ENCODE data around the gene EFCAB5. TPM values are rescaled to one million over a fixed set of nuclear protein-coding genes. Genes with fewer than 3 reads are reported as not detected.

Gene EFCAB5
- total RNA-seq, 1 donor from 2014 or later, result not detected

DNA sequence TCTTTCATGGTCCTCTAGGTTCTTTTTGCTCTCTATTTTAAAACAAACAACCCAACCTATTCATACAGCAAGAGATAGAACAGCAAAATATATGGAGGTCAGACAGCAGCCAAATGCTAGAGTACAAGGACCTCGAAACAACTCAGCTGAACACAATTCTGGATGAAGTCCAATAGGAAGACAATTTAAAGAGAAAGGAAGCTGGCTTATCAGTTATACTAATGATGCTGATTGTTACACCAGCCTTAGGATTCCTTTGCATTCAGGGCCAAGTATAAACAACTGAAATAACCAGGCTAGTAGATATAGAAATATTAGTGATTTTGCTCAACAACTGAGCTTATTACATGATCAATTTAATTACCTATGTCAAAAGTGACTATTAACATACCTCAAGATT, 13.9 kb upstream of the EFCAB5 start:
- no peak overlapping the region for H3K4me3 ChIP-seq
- H3K27me3 ChIP-seq, result no peaks in the 10 kb centered on the region
- H3K9me3 ChIP-seq, result no peaks in the 10 kb centered on the region
- peaks cover 23% of the 10 kb centered on the region for H3K4me1 ChIP-seq
- TF ChIP-seq POLR2AphosphoS5 (IDR thresholded peaks at IDR 0.05; ENCODE audit: insufficient read depth in 1 of 2, low read depth in 1 of 2) (no peak), POLR2A (IDR thresholded peaks at IDR 0.05) (no peak)
- TF ChIP-seq, protein P1, sequence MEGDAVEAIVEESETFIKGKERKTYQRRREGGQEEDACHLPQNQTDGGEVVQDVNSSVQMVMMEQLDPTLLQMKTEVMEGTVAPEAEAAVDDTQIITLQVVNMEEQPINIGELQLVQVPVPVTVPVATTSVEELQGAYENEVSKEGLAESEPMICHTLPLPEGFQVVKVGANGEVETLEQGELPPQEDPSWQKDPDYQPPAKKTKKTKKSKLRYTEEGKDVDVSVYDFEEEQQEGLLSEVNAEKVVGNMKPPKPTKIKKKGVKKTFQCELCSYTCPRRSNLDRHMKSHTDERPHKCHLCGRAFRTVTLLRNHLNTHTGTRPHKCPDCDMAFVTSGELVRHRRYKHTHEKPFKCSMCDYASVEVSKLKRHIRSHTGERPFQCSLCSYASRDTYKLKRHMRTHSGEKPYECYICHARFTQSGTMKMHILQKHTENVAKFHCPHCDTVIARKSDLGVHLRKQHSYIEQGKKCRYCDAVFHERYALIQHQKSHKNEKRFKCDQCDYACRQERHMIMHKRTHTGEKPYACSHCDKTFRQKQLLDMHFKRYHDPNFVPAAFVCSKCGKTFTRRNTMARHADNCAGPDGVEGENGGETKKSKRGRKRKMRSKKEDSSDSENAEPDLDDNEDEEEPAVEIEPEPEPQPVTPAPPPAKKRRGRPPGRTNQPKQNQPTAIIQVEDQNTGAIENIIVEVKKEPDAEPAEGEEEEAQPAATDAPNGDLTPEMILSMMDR (IDR thresholded peaks at IDR 0.05), result no peak
- intact Hi-C loops (cut with DNase I), result no loop called here
- no peaks in the 10 kb centered on the region for H3K36me3 ChIP-seq
- no peak for DNase-seq (ENCODE audit: extremely low spot score in 2 of 2)
- H3K27ac ChIP-seq, result no peak overlapping the region

DNA sequence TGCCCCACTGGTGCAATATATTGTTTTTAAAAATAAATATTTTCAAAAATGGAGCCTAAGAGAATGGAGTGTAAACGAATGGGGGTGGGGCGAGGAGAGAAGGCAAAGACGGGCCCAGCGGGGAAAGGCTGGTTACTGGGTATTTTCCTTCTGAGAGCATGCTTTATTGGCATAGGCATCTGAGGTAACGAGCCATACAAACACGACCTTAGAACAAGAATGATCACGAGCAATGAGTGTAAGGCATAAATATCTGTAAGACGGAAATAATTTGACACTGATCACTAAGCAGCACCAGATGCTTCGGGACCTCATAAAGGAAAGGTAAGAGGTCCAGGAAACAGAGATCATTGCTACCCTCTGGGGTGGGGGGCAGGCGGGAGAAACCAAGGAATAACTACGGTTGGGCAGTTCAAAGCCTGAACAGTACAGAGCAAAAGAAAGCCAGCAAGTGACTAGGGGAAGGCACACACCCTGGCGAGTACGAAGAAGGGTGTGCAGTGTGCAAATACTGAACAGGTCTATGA, 12.4 kb upstream of the EFCAB5 start:
- H3K4me3 ChIP-seq, result peak overlapping the region; percentile 72 to 79
- H3K9me3 ChIP-seq, result no peaks in the 10 kb centered on the region
- H3K4me1 ChIP-seq, result peaks cover 23% of the 10 kb centered on the region
- TF ChIP-seq, protein P1 (IDR thresholded peaks at IDR 0.05), result no peak
- no peak for TF ChIP-seq POLR2AphosphoS5 (IDR thresholded peaks at IDR 0.05; ENCODE audit: insufficient read depth in 1 of 2, low read depth in 1 of 2)
- TF ChIP-seq POLR2A (IDR thresholded peaks at IDR 0.05), result no peak
- no peak for DNase-seq (ENCODE audit: extremely low spot score in 2 of 2)
- peak overlapping the region; percentile 91 for H3K27ac ChIP-seq
- intact Hi-C loops (cut with DNase I), result no loop called here
- H3K36me3 ChIP-seq, result no peaks in the 10 kb centered on the region
- no peaks in the 10 kb centered on the region for H3K27me3 ChIP-seq

GRCh38 chr17:29929533-29930408, 11.7 kb upstream of the EFCAB5 start, which contains the start of gene SSH2:
Gene SSH2, minus strand, starts transcription at chr17:29930228. Its CDS starts 228 bp downstream, at chr17:29930000.
- Histone ChIP-seq H3K4me3 (peak within 1 kb of the TSS; percentile 72 to 79), H3K27ac (peak within 1 kb of the TSS; percentile 91), H3K9me3 (no peaks in the 10 kb centered on the region), H3K27me3 (no peaks in the 10 kb centered on the region), H3K36me3 (no peaks in the 10 kb centered on the region), H3K4me1 (peaks cover 23% of the 10 kb centered on the region)
- TF ChIP-seq POLR2A (IDR thresholded peaks at IDR 0.05) (no peak), POLR2AphosphoS5 (IDR thresholded peaks at IDR 0.05; ENCODE audit: insufficient read depth in 1 of 2, low read depth in 1 of 2) (peak; percentile 4 to 54)
- TF ChIP-seq, protein P1 (IDR thresholded peaks at IDR 0.05), result peak in 1 of 3 experiments; percentile 19
- intact Hi-C loops (cut with DNase I), result loop anchor here (2.0 to 10.0 kb wide), 2 partner anchors 121 to 345 kb away; partner anchors contain the start of gene GIT1
- peak in 1 of 2 donors; percentile 87 for DNase-seq (ENCODE audit: extremely low spot score in 2 of 2)

DNA sequence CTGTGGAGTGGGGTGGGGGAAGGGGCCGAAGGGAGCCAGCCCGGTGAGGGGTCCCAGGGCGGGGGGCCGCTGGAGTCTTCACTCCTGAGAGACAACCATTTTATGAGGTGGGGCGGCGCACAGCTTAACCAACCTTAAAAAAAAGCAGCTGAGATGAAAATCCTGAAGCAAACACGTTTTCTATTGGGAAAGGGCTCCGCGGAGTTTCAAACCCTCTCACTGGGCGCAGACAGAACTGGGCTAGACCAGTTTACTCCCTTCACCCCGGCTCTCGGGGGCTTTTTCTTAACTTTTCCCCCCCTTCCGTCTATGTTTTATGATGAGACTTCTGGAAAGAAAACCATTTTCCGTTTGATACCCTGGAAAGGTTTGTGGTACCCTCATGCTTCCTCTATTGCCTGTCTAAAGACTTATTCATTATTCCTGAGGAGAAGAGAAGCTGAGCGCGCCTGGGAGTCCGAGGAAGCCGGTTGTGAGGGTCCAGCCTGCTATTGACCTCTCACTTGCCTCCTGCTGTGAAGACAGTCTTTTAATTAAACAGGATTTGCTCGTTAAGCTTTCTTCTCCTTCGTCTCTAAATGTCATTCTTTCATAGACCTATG, 10.9 kb upstream of the EFCAB5 start:
- DNase-seq (ENCODE audit: extremely low spot score in 2 of 2), result peak in 1 of 2 donors; percentile 86
- peak overlapping the region; percentile 72 to 79 for H3K4me3 ChIP-seq
- intact Hi-C loops (cut with DNase I), result loop anchor here (2.0 to 10.0 kb wide), 2 partner anchors 122 to 346 kb away; partner anchors contain the start of gene GIT1
- TF ChIP-seq POLR2AphosphoS5 (IDR thresholded peaks at IDR 0.05; ENCODE audit: insufficient read depth in 1 of 2, low read depth in 1 of 2), result peak in 1 of 2 donors; percentile 2
- no peak for TF ChIP-seq POLR2A (IDR thresholded peaks at IDR 0.05)
- H3K27ac ChIP-seq, result peak overlapping the region; percentile 91
- peaks cover 23% of the 10 kb centered on the region for H3K4me1 ChIP-seq
- no peaks in the 10 kb centered on the region for H3K9me3 ChIP-seq
- H3K36me3 ChIP-seq, result no peaks in the 10 kb centered on the region
- no peaks in the 10 kb centered on the region for H3K27me3 ChIP-seq

DNA sequence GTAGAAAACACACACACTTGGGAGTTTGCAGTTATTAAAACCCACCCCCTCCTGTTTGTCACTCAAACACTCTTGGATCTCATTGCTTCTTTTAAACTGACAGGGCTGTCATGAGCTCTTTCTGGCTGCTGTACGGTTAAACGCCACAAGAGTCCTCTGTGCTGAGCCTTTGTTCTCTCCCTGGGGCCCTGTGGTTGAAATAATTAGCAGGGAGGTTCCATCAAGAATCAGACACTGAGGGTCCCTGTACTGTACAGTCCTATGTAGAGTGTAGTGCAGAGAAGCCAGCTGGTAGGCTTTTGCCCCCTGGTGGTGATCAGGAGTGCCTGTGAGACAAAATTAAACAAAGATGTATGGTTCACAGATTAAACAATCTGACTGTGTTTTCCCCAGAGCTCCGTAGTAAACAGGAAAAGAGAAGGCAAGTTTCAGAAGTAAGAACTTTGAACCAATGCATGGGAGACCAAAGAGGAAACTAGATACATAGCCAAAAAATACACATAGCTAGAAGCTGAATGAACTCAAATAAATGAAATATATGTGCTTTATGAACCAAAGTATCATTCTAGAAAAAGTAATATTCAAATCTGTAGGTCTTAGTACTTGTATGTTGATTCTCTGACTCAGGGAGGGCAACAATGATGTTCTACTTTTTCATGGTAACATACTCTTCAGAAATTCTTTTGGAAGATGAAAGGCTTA, 10.1 kb upstream of the EFCAB5 start:
- H3K36me3 ChIP-seq, result no peaks in the 10 kb centered on the region
- intact Hi-C loops (cut with DNase I), result loop anchor here (2.0 to 10.0 kb wide), 2 partner anchors 123 to 347 kb away; partner anchors contain the start of gene GIT1
- no peaks in the 10 kb centered on the region for H3K27me3 ChIP-seq
- H3K9me3 ChIP-seq, result no peaks in the 10 kb centered on the region
- H3K4me1 ChIP-seq, result peaks cover 23% of the 10 kb centered on the region
- TF ChIP-seq POLR2A (IDR thresholded peaks at IDR 0.05) (no peak), POLR2AphosphoS5 (IDR thresholded peaks at IDR 0.05; ENCODE audit: insufficient read depth in 1 of 2, low read depth in 1 of 2) (peak in 1 of 2 donors; percentile 49)
- TF ChIP-seq, protein P1 (IDR thresholded peaks at IDR 0.05), result peak; percentile 77 to 94 (median 85)
- H3K4me3 ChIP-seq, result peak overlapping the region; percentile 72 to 79
- H3K27ac ChIP-seq, result no peak overlapping the region
- no peak for DNase-seq (ENCODE audit: extremely low spot score in 2 of 2)

Data from vagina (tissue), 2 donors.